Testis (tissue), 2 donors: ENCODE measurements around the gene PSG5.

ENCODE experiments used
- POLR2A ChIP-seq: fragments of 450-650 bp; IDR thresholded peaks from one replicate; pipeline ENCODE4 v1.6.1; 2017; ENCODE audit warnings: antibody characterized with exemption, mild to moderate bottlenecking, moderate library complexity
- TF ChIP-seq, protein P1 (sequence below), 3 experiments: fragments of 450-650 bp in 2 of 3; fragments of 200-600 bp in 1 of 3; sonication (generic) in 1 of 3; IDR thresholded peaks; one replicate each; pipeline ENCODE4 v1.5.1; 2016 to 2019; ENCODE audit warnings: antibody characterized with exemption in 3 of 3, mild to moderate bottlenecking in 2 of 3, moderate library complexity in 1 of 3

- TF ChIP-seq, protein P1, sequence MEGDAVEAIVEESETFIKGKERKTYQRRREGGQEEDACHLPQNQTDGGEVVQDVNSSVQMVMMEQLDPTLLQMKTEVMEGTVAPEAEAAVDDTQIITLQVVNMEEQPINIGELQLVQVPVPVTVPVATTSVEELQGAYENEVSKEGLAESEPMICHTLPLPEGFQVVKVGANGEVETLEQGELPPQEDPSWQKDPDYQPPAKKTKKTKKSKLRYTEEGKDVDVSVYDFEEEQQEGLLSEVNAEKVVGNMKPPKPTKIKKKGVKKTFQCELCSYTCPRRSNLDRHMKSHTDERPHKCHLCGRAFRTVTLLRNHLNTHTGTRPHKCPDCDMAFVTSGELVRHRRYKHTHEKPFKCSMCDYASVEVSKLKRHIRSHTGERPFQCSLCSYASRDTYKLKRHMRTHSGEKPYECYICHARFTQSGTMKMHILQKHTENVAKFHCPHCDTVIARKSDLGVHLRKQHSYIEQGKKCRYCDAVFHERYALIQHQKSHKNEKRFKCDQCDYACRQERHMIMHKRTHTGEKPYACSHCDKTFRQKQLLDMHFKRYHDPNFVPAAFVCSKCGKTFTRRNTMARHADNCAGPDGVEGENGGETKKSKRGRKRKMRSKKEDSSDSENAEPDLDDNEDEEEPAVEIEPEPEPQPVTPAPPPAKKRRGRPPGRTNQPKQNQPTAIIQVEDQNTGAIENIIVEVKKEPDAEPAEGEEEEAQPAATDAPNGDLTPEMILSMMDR (IDR thresholded peaks at IDR 0.05), result no peak
- TF ChIP-seq POLR2A, result no peak
Measured at GRCh38 chr19:43229315-43229714, 43.0 kb upstream of the PSG5 start.
